Suprapubic skin (tissue), 4 donors: ENCODE results near the gene BICD1. TPM values are rescaled to one million over a fixed set of nuclear protein-coding genes. Genes with fewer than 3 reads are reported as not detected.

Experiments used
- DNase-seq, 2 donors: peaks; one replicate each; pipeline ENCODE4 v3.0.0-alpha.2; 2019; ENCODE audit warnings: low spot score in 2 of 2
- H3K27ac ChIP-seq: fragments of 200-600 bp; sonication (generic); one replicate; pipeline ENCODE4 v1.5.1; 2019
- H3K27me3 ChIP-seq: fragments of 200-600 bp; sonication (generic); one replicate; pipeline ENCODE4 v1.5.1; 2019
- H3K36me3 ChIP-seq: fragments of 200-600 bp; sonication (generic); one replicate; pipeline ENCODE4 v1.5.1; 2019
- H3K4me1 ChIP-seq: fragments of 200-600 bp; sonication (generic); one replicate; pipeline ENCODE4 v1.5.1; 2019
- H3K4me3 ChIP-seq: fragments of 200-600 bp; sonication (generic); one replicate; pipeline ENCODE4 v1.5.1; 2019; ENCODE audit warnings: mild to moderate bottlenecking
- H3K9me3 ChIP-seq: fragments of 200-600 bp; sonication (generic); one replicate; pipeline ENCODE4 v1.5.1; 2019
- CTCF ChIP-seq, 2 donors: fragments of 200-600 bp in 1 of 2; fragments of 450-650 bp in 1 of 2; sonication (generic) in 1 of 2; IDR thresholded peaks; one replicate each; pipeline ENCODE4 v1.5.1; 2016 to 2019; ENCODE audit warnings: antibody characterized with exemption in 2 of 2, mild to moderate bottlenecking in 1 of 2, moderate library complexity in 1 of 2
- EP300 ChIP-seq: sonication (generic); formaldehyde crosslinking; IDR thresholded peaks from one replicate; pipeline ENCODE4 v1.6.1; 2017; ENCODE audit warnings: antibody characterized with exemption
- POLR2A ChIP-seq, 2 donors: fragments of 450-650 bp; IDR thresholded peaks; one replicate each; pipeline ENCODE4 v1.6.1; 2017; ENCODE audit warnings: antibody characterized with exemption in 2 of 2, mild to moderate bottlenecking in 2 of 2, moderate library complexity in 2 of 2
- POLR2AphosphoS5 ChIP-seq, 3 donors: sonication (generic); formaldehyde crosslinking; IDR thresholded peaks; one replicate each; pipeline ENCODE4 v1.6.1; 2017; ENCODE audit warnings: antibody characterized with exemption in 3 of 3
- WGBS: methylation state at CpG from one replicate; pipeline ENCODE4 v1.1.5; 2018; 5-methylcytosine and 5-hydroxymethylcytosine counted together
- total RNA-seq, 4 donors: library from RNA; depleted of rRNA; stranded (reverse); fragments of >200 nt; gene quantifications; one replicate each; pipeline ENCODE4 v1.1.0, GENCODE V29; 2016

BICD1 gene
- total RNA-seq, 4 donors from 2014 or later = 1.5 to 5.4 (median 2.5) TPM

- no peak for TF ChIP-seq CTCF (IDR thresholded peaks at IDR 0.05)
- no peak for TF ChIP-seq POLR2AphosphoS5 (IDR thresholded peaks at IDR 0.05)
- no peak for TF ChIP-seq EP300
- no peak for TF ChIP-seq POLR2A (IDR thresholded peaks at IDR 0.05)
- no peaks in the 10 kb centered on the region for H3K9me3 ChIP-seq
- no peak overlapping the region for H3K27ac ChIP-seq
- no peak for DNase-seq
- 58% methylated on average over 10 of the region's 10 CpGs for WGBS
- no peak overlapping the region for H3K4me3 ChIP-seq
- peaks cover 3% of the 10 kb centered on the region for H3K4me1 ChIP-seq
- no peaks in the 10 kb centered on the region for H3K27me3 ChIP-seq
- H3K36me3 ChIP-seq = no peaks in the 10 kb centered on the region
These were observed 203.4 kb downstream of the BICD1 start for GRCh38 chr12:32309811-32310736.

GRCh38 chr12:32312049-32312670 is 205.5 kb downstream of the BICD1 start:
- TF ChIP-seq EP300 (no peak), CTCF (IDR thresholded peaks at IDR 0.05) (peak; percentile 8 to 31), POLR2AphosphoS5 (IDR thresholded peaks at IDR 0.05) (no peak), POLR2A (IDR thresholded peaks at IDR 0.05) (no peak)
- 76% methylated on average over 2 of the region's 2 CpGs for WGBS

GRCh38 chr12:32322354-32322753 is 215.7 kb downstream of the BICD1 start:
- 95% methylated on average over 7 of the region's 7 CpGs for WGBS

More at GRCh38 chr12:32312049-32312670, 205.5 kb downstream of the BICD1 start:
- DNase-seq = no peak
- Histone ChIP-seq H3K36me3 (no peaks in the 10 kb centered on the region), H3K27me3 (no peaks in the 10 kb centered on the region), H3K4me3 (no peak overlapping the region), H3K27ac (no peak overlapping the region), H3K4me1 (peaks cover 3% of the 10 kb centered on the region), H3K9me3 (no peaks in the 10 kb centered on the region)

GRCh38 chr12:32331133-32331532 is 224.5 kb downstream of the BICD1 start:
- no peaks in the 10 kb centered on the region for H3K9me3 ChIP-seq
- no peak for DNase-seq
- 68% methylated on average over 2 of the region's 2 CpGs for WGBS
- H3K27me3 ChIP-seq = no peaks in the 10 kb centered on the region
- H3K36me3 ChIP-seq = no peaks in the 10 kb centered on the region
- TF ChIP-seq EP300 (no peak), CTCF (IDR thresholded peaks at IDR 0.05) (no peak), POLR2A (IDR thresholded peaks at IDR 0.05) (no peak), POLR2AphosphoS5 (IDR thresholded peaks at IDR 0.05) (no peak)
- no peak overlapping the region for H3K27ac ChIP-seq
- no peak overlapping the region for H3K4me3 ChIP-seq
- H3K4me1 ChIP-seq = no peaks in the 10 kb centered on the region

More at GRCh38 chr12:32322354-32322753, 215.7 kb downstream of the BICD1 start:
- DNase-seq = no peak
- Histone ChIP-seq H3K4me3 (no peak overlapping the region), H3K4me1 (no peaks in the 10 kb centered on the region), H3K27me3 (no peaks in the 10 kb centered on the region), H3K36me3 (no peaks in the 10 kb centered on the region), H3K9me3 (no peaks in the 10 kb centered on the region), H3K27ac (no peak overlapping the region)
- no peak for TF ChIP-seq POLR2A (IDR thresholded peaks at IDR 0.05)
- TF ChIP-seq EP300 = no peak
- no peak for TF ChIP-seq POLR2AphosphoS5 (IDR thresholded peaks at IDR 0.05)
- TF ChIP-seq CTCF (IDR thresholded peaks at IDR 0.05) = no peak

- 77% methylated on average over 3 of the region's 3 CpGs for WGBS
These were observed 225.8 kb downstream of the BICD1 start for GRCh38 chr12:32332446-32332845.

More at GRCh38 chr12:32332446-32332845, 225.8 kb downstream of the BICD1 start:
- H3K36me3 ChIP-seq = no peaks in the 10 kb centered on the region
- no peaks in the 10 kb centered on the region for H3K4me1 ChIP-seq
- H3K27me3 ChIP-seq = no peaks in the 10 kb centered on the region
- no peak for DNase-seq
- TF ChIP-seq POLR2AphosphoS5 (IDR thresholded peaks at IDR 0.05) = no peak
- no peak for TF ChIP-seq CTCF (IDR thresholded peaks at IDR 0.05)
- no peak for TF ChIP-seq EP300
- no peak for TF ChIP-seq POLR2A (IDR thresholded peaks at IDR 0.05)
- no peak overlapping the region for H3K27ac ChIP-seq
- H3K9me3 ChIP-seq = no peaks in the 10 kb centered on the region
- no peak overlapping the region for H3K4me3 ChIP-seq
